Adrenal gland (tissue), 12 donors: ENCODE measurements around the gene B3GALNT2. TPM values are rescaled to one million over a fixed set of nuclear protein-coding genes. Genes with fewer than 3 reads are reported as not detected.

Experiments used
- DNase-seq, 7 donors: peaks; one replicate each; pipeline ENCODE4 v3.0.0-alpha.2; 2019 to 2020
- H3K27ac ChIP-seq, 5 donors: fragments of 200-600 bp; sonication (generic) in 4 of 5; 1 replicate in 3 of 5; 2 replicates in 2 of 5; pipeline versions ENCODE4 v1.5.1 to v1.8.0; 2016 to 2020; ENCODE audit warnings: mild to moderate bottlenecking in 1 of 5
- H3K27me3 ChIP-seq: fragments of 200-600 bp; 2 replicates; pipeline ENCODE4 v1.8.0; 2021
- H3K36me3 ChIP-seq, 2 donors: fragments of 200-600 bp; replicated peaks in 1 of 2; 1 replicate in 1 of 2; 2 replicates in 1 of 2; pipeline versions ENCODE4 v1.5.1 to v1.8.0; 2018 to 2022
- H3K4me1 ChIP-seq, 2 donors: fragments of 200-600 bp; replicated peaks in 1 of 2; 1 replicate in 1 of 2; 2 replicates in 1 of 2; pipeline versions ENCODE4 v1.5.1 to v1.8.0; 2018 to 2021
- H3K4me3 ChIP-seq, 4 donors: fragments of 200-600 bp; sonication (generic) in 3 of 4; one replicate each; pipeline ENCODE4 v1.5.1; 2016 to 2018
- H3K9me3 ChIP-seq, 3 donors: fragments of 200-600 bp; sonication (generic) in 1 of 3; replicated peaks in 1 of 3; 1 replicate in 2 of 3; 2 replicates in 1 of 3; pipeline versions ENCODE4 v1.5.1 to v1.8.0; 2016 to 2021
- CTCF ChIP-seq, 6 experiments: fragments of 450-650 bp in 4 of 6; fragments of 200-600 bp in 2 of 6; sonication (generic) in 1 of 6; IDR thresholded peaks; 1 replicate in 5 of 6; 2 replicates in 1 of 6; pipeline versions ENCODE4 v1.5.1 to v1.8.0; 2016 to 2021; ENCODE audit warnings: antibody characterized with exemption in 6 of 6, mild to moderate bottlenecking in 2 of 6, moderate library complexity in 1 of 6
- POLR2A ChIP-seq, 2 donors: fragments of 450-650 bp; IDR thresholded peaks; one replicate each; pipeline ENCODE4 v1.6.1; 2017; ENCODE audit warnings: antibody characterized with exemption in 2 of 2, mild to moderate bottlenecking in 2 of 2, moderate library complexity in 1 of 2
- WGBS, 4 donors: extraction: QIAGEN DNeasy Blood & Tissue Kit in 2 of 4; methylation state at CpG; one replicate each; pipeline versions ENCODE4 v1.1.5 to v1.1.7; 2013 to 2017; 5-methylcytosine and 5-hydroxymethylcytosine counted together
- intact Hi-C, 2 donors: fragments of 100-400 bp; cut with DNase I; formaldehyde crosslinking; loops; one replicate each; pipeline versions ENCODE4 v1.14.1 to v1.15.0; 2022 to 2023
- polyA plus RNA-seq, 3 donors: library from polyadenylated mRNA; stranded (reverse); fragments of 200-250 nt in 2 of 3; fragments of 350-450 nt in 1 of 3; fragmentation: Illumina TruSeq in 1 of 3; extraction: RNeasy Lipid Tissue Mini Kit (QIAGEN cat#74804) in 1 of 3; gene quantifications; one replicate each; pipeline ENCODE4 v1.2.3, GENCODE V29; 2013 to 2014
- total RNA-seq, 9 donors: library from RNA; depleted of rRNA in 4 of 9; stranded (reverse); fragments of >200 nt in 4 of 9; fragments of 120-200 nt in 1 of 9; fragmentation: NEBNext Ultra II Directional in 1 of 9; extraction: Animal tissue kit (Norgen Biotek cat#: 25700) in 1 of 9; gene quantifications; one replicate each; pipeline versions ENCODE4 v1.1.0 to v1.2.4, GENCODE V29; 2013 to 2023
- donor health status: healthy with polysubstance abuse.
- donor health status: Bipolar disorder and iron deficiency.
- donor health status: DM: yes; HTN: yes; CAD: no.
- donor health status: DM: no; HTN: no; CAD: no.
- donor health status: DM: no; HTN: no; CAD: no.
- donor health status: DM: yes; HTN: yes; CAD: no.

Gene B3GALNT2
- total and polyA plus RNA-seq, 12 donors: 2.7 to 66.2 (median 22.9) TPM

GRCh38 chr1:235424092-235424491 is 80.2 kb downstream of the B3GALNT2 start:
- Histone ChIP-seq H3K36me3 (no peaks in the 10 kb centered on the region), H3K27ac (no peak overlapping the region), H3K27me3 (no peaks in the 10 kb centered on the region), H3K9me3 (no peaks in the 10 kb centered on the region), H3K4me1 (no peaks in the 10 kb centered on the region), H3K4me3 (no peak overlapping the region)
- WGBS, 4 donors: 87 to 92% (median 88%) methylated on average over 6 to 8 of the region's 8 CpGs
- no peak for DNase-seq
- intact Hi-C loops: no loop called here
- TF ChIP-seq POLR2A (IDR thresholded peaks at IDR 0.05) (no peak), CTCF (IDR thresholded peaks at IDR 0.05) (no peak)

- Histone ChIP-seq H3K27ac (no peak overlapping the region), H3K9me3 (no peaks in the 10 kb centered on the region), H3K27me3 (no peaks in the 10 kb centered on the region), H3K4me3 (no peak overlapping the region), H3K4me1 (no peaks in the 10 kb centered on the region), H3K36me3 (no peaks in the 10 kb centered on the region)
- no peak for DNase-seq
- no peak for TF ChIP-seq POLR2A (IDR thresholded peaks at IDR 0.05)
- TF ChIP-seq CTCF (IDR thresholded peaks at IDR 0.05): no peak
- WGBS, 4 donors: 70 to 74% (median 73%) methylated on average over 7 to 12 of the region's 12 CpGs
- intact Hi-C loops: no loop called here
Observed at GRCh38 chr1:235423214-235423652, 81.0 kb downstream of the B3GALNT2 start.

- no peaks in the 10 kb centered on the region for H3K9me3 ChIP-seq
- 51 to 74% (median 62%) methylated on average over 3 of the region's 3 CpGs for WGBS, 4 donors
- no peaks in the 10 kb centered on the region for H3K27me3 ChIP-seq
- intact Hi-C loops: no loop called here
- no peak for TF ChIP-seq CTCF (IDR thresholded peaks at IDR 0.05)
- no peak for TF ChIP-seq POLR2A (IDR thresholded peaks at IDR 0.05)
- peaks cover 0 to 4% of the 10 kb centered on the region in 2 donors for H3K36me3 ChIP-seq
- no peak overlapping the region for H3K4me3 ChIP-seq
- H3K27ac ChIP-seq: no peak overlapping the region
- no peak for DNase-seq
- peaks cover 2% of the 10 kb centered on the region in 2 donors for H3K4me1 ChIP-seq
Observed at GRCh38 chr1:235421751-235422150, 82.5 kb downstream of the B3GALNT2 start.

- TF ChIP-seq POLR2A (IDR thresholded peaks at IDR 0.05): no peak
- peak; percentile 78 to 93 (median 86) for TF ChIP-seq CTCF (IDR thresholded peaks at IDR 0.05)
- no peak overlapping the region for H3K4me3 ChIP-seq
Observed at GRCh38 chr1:235417086-235417697, 87.1 kb downstream of the B3GALNT2 start.

More at GRCh38 chr1:235417086-235417697, 87.1 kb downstream of the B3GALNT2 start:
- H3K27me3 ChIP-seq: no peaks in the 10 kb centered on the region
- no peaks in the 10 kb centered on the region for H3K9me3 ChIP-seq
- peaks cover 6 to 8% of the 10 kb centered on the region in 2 donors for H3K4me1 ChIP-seq
- no peak overlapping the region for H3K27ac ChIP-seq
- intact Hi-C loops: loop anchor here (5.0 to 10.0 kb wide), 3 partner anchors 92 to 322 kb away; partner anchors contain the start of genes ARID4B (in 1 of the 2) and GGPS1 (in 1 of the 2)
- WGBS, 4 donors: 29 to 31% (median 31%) methylated on average over 8 of the region's 8 CpGs
- H3K36me3 ChIP-seq: peaks cover 0 to 4% of the 10 kb centered on the region in 2 donors
- peak; percentile 53 to 90 (median 67) for DNase-seq
